ENCODE results near the gene NRIP2.

NRIP2 gene

DNA sequence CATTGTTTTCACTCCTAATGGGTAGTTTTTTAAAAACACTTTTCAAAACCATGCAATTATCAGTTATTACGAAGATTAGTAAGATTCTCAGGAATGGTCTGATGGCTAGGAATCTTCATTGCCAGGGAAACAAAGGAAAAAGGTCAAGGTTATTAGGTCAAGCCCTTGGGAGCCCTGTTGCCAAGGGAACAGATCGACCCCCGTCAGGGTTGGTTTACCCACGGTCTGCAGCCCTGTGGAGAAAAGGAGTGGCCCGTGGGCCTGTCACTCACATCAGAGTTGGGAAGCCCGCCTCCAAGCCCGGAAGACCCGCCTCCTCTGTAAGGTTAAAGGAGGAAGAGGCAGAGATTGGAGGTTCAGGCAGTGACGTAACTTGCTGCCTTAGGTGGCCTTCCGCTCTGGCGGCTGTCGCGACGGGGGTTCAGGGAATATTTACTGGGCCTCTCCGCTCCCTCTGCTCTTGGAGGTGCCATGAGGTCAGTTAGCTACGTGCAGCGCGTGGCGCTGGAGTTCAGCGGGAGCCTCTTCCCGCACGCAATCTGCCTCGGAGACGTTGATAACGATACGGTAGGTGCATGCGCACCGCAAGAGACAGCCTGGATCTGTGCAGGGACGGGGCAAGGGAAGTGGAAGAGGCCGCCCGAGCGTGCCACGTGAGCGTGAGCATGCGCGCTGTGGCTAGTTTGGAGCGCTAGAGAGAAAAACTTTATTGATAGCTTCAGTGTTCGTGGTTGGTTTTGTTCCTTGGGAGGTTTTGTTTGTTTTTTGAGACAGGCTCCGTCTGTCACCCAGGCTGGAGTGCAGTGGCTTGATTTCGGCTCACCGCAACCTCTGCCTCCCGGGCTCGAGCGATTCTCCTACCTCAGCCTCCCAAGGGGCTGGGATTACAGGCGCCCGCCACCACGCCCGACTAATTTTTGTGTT is 22.3 kb downstream of the NRIP2 start, which contains the start of gene ITFG2:
Gene ITFG2, plus strand, starts transcription at position 379 of the 924 bp plus-strand sequence. Its CDS starts 93 bp downstream, at position 472.
- DNase-seq (ENCODE audit: low read depth in 2 of 2) = peak; percentile 98 to 99
- TF ChIP-seq, protein P1, sequence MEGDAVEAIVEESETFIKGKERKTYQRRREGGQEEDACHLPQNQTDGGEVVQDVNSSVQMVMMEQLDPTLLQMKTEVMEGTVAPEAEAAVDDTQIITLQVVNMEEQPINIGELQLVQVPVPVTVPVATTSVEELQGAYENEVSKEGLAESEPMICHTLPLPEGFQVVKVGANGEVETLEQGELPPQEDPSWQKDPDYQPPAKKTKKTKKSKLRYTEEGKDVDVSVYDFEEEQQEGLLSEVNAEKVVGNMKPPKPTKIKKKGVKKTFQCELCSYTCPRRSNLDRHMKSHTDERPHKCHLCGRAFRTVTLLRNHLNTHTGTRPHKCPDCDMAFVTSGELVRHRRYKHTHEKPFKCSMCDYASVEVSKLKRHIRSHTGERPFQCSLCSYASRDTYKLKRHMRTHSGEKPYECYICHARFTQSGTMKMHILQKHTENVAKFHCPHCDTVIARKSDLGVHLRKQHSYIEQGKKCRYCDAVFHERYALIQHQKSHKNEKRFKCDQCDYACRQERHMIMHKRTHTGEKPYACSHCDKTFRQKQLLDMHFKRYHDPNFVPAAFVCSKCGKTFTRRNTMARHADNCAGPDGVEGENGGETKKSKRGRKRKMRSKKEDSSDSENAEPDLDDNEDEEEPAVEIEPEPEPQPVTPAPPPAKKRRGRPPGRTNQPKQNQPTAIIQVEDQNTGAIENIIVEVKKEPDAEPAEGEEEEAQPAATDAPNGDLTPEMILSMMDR (IDR thresholded peaks at IDR 0.05; ENCODE audit: low read depth, low read length) = no peak
- peak within 1 kb of the TSS; percentile 78 to 91 for H3K4me3 ChIP-seq (replicated peaks in 1 of 2; ENCODE audit: low read depth in 2 of 2, low read length in 2 of 2)

DNA sequence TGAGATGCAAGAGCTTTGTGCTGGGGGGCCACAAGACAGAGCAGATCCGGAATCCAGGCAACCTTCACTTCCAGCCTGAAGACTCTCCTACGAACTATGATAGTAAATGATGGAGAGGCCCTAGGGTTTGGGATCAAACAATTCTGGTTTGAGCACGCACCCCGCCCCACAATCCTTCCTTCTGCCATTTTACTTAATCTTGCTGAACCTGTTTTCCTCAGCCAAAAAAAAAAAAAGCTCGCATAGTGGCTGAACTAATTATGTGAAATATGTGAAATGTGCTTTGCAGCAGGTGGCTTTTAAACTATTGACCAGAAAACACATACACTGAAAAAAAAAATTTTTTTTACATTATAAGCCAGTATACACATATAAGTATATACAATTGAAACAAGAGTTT is 23.0 kb downstream of the NRIP2 start:
- peak overlapping the region in 1 of 2 donors; percentile 91 for H3K4me3 ChIP-seq (replicated peaks in 1 of 2; ENCODE audit: low read depth in 2 of 2, low read length in 2 of 2)
- TF ChIP-seq, protein P1 (IDR thresholded peaks at IDR 0.05; ENCODE audit: low read depth, low read length) = no peak
- DNase-seq (ENCODE audit: low read depth in 2 of 2) = no peak

DNA sequence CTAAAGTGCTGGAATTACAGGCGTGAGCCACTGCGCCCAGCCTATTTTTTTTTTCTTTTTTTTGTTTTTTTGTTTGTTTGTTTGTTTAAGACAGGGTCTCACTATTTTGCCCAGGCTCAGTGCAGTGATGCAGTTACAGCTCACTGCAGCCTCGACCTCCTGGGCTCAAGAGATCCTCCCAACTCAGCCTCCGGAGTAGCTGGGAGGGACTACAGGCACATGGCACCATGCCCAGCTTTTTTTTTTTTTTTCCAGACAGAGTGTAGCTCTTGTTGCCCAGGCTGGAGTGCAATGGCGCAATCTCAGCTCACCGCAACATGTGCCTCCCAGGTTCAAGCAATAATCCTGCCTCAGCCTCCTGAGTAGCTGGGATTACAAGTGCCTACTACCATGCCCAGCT is 28.1 kb downstream of the NRIP2 start:
- peak in 1 of 2 donors; percentile 31 for DNase-seq (ENCODE audit: low read depth in 2 of 2)
- TF ChIP-seq, protein P1 (IDR thresholded peaks at IDR 0.05; ENCODE audit: low read depth, low read length) = no peak
- no peak overlapping the region for H3K4me3 ChIP-seq (replicated peaks in 1 of 2; ENCODE audit: low read depth in 2 of 2, low read length in 2 of 2)

DNA sequence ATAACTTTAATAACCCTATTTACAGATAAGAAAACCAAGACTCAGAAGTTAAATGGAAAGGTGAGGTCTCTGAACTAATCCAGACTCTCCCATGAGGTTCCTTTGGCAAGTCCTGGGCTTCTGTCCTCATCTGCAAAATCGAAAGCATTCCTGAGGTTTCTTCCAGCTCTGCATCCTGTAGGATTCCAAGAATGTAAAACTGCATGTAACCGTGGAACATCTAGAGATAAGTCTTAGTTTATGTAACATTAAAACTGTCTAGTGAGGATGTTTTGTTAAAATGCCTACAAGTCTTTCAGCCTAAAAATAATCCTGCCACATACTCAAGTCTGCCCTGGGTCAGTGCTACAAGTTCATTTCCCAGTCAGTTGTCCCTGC is 29.7 kb downstream of the NRIP2 start:
- DNase-seq (ENCODE audit: low read depth in 2 of 2) = peak in 1 of 2 donors; percentile 80
- TF ChIP-seq, protein P1 (IDR thresholded peaks at IDR 0.05; ENCODE audit: low read depth, low read length) = no peak
- no peak overlapping the region for H3K4me3 ChIP-seq (replicated peaks in 1 of 2; ENCODE audit: low read depth in 2 of 2, low read length in 2 of 2)

DNA sequence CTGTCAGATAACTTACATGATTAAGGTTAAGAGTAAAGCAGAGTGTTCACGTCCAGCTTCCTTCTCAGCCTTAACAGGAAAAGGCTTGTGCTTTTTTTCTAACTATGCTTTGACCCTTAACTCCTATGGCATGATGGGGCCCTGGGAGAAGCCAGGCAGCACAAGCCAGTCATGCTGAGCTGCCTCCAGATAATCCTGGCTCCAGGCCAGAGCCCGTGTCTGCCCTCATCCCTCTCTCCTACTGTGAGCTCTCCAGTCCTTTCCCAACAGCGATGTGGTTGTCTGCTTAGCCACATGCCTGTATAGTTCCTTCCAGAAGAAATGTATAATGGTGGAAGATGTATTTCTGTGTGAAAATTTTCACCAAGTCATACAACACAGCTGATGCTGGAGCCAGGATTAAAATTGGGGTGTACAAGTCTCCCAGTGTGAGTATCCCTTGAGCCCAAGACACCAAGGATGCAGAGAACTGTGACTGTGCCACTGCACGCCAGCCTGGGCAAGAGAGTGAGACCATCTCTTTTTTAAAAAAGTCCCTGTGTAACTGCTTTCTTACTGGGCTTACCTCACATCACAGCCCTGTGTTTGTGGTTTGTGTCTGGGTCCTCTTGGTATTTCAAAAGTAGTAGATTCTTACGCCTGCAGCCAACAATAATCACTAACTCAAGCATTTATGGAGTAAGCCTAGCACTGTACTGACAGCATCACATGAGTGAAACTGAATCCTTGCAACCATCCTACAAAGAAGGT is 30.3 kb downstream of the NRIP2 start:
- no peak overlapping the region for H3K4me3 ChIP-seq (replicated peaks in 1 of 2; ENCODE audit: low read depth in 2 of 2, low read length in 2 of 2)
- DNase-seq (ENCODE audit: low read depth in 2 of 2) = peak; percentile 70 to 92
- TF ChIP-seq, protein P1 (IDR thresholded peaks at IDR 0.05; ENCODE audit: low read depth, low read length) = no peak

DNA sequence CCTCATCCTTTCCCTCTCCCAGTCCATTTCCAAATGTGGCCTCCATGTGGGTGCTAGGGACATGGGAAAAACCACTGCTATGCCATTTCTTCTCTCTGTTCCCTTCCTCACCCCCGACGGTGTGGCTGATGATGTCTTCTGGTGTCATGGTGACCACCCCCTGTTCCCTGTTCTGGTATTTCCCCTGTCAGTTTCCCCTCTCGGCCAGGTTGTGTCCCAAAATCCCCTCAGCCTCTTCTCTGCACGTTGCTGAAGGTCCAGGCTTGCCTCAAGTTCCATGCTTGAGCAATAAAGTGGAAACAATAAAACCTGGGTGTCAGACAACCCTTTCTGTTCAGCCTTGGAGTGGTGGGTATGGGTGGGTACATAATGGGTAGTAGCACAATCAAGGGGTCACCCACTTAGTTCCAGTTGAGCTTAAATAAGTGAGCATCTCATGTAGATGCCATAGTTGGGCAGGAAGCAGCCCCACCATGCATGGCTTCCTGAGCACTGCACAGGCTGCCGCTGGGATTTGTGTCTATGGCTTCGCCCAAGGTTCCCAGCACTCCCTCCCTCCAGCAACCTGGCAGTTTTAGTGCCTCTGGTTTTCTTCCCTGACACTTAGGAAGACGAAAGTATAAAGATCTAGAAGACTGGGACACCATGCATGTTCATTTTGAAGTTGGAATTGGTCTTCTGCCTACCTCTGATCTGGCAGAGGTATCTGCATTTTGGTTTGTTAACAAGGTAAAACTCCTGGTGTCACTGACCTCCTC is 31.0 kb downstream of the NRIP2 start:
- no peak overlapping the region for H3K4me3 ChIP-seq (replicated peaks in 1 of 2; ENCODE audit: low read depth in 2 of 2, low read length in 2 of 2)
- DNase-seq (ENCODE audit: low read depth in 2 of 2) = no peak
- TF ChIP-seq, protein P1 (IDR thresholded peaks at IDR 0.05; ENCODE audit: low read depth, low read length) = no peak
